ENCODE measurements around the gene CEP295NL.
A peak's percentile ranks its signal among the peaks of the same experiment; 100 is the strongest.
"Not testable (repeated sequence)": the region's sequence is repeated elsewhere in the genome, so short reads cannot be mapped to it uniquely, and the experiment has no call there.

Gene CEP295NL

DNA sequence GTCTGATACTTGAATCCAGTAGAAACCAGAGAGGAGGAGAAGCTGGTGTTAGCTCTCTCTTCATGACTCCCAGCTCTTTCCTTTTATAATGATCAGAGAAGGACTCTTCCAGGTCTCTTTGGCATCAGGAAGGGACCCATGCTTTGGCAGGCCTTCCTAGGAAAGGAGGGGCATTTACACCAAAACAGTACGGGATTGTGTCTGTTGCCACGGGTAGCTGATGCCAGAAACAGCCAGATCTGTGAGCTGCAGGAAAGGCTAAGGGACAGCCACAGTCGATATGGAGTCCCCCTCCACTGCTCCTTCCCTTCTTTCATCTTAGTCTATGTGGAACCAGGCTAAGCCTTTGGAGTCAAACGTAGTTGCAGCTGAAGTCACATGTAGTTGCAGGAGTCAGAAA lies 9.3 kb downstream of the CEP295NL start:
- H3K36me3 ChIP-seq (ENCODE audit: insufficient read depth, low read length) = no peaks in the 10 kb centered on the region

DNA sequence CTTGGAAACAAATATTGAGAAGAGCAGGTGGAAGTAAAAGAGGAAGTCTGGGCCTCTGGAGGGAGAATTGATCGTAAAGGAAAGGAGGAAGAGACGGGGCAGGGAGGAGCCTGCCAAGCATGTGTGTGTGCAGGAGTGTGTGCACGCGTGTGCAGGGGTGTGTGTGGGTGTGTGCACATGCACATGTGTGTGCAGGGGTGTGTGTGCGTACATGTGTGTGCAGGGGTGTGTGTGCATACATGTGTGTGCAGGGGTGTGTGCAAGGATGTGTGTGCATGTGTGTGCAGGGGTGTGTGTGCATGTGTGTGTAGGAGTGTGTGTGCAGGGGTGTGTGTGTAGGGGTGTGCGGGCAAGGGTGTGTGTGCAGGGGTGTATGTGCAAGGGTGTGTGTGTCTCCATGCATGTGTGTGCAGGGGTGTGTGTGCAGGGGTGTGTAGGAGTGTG lies 10.0 kb downstream of the CEP295NL start:
- Histone ChIP-seq H3K4me1 (ENCODE audit: control insufficient read depth, insufficient read depth, low read length, unreplicated experiment) (no peaks in the 10 kb centered on the region), H3K27ac (ENCODE audit: low read depth, low read length) (no peak overlapping the region), H2AFZ (ENCODE audit: low read length, unreplicated experiment) (no peak overlapping the region), H3K4me3 (ENCODE audit: low read depth, low read length) (no peak overlapping the region), H3K27me3 (ENCODE audit: insufficient read depth, low read length) (no peaks in the 10 kb centered on the region), H3K79me2 (ENCODE audit: control insufficient read depth, insufficient read depth, low read length, unreplicated experiment) (peaks cover 71% of the 10 kb centered on the region), H3K36me3 (ENCODE audit: insufficient read depth, low read length) (no peaks in the 10 kb centered on the region)

More for the DNA sequence above, 9.3 kb downstream of the CEP295NL start:
- Histone ChIP-seq H3K27ac (ENCODE audit: low read depth, low read length) (no peak overlapping the region), H3K27me3 (ENCODE audit: insufficient read depth, low read length) (no peaks in the 10 kb centered on the region), H2AFZ (ENCODE audit: low read length, unreplicated experiment) (no peak overlapping the region), H3K4me3 (ENCODE audit: low read depth, low read length) (no peak overlapping the region), H3K4me1 (ENCODE audit: control insufficient read depth, insufficient read depth, low read length, unreplicated experiment) (no peaks in the 10 kb centered on the region), H3K79me2 (ENCODE audit: control insufficient read depth, insufficient read depth, low read length, unreplicated experiment) (peaks cover 73% of the 10 kb centered on the region)

DNA sequence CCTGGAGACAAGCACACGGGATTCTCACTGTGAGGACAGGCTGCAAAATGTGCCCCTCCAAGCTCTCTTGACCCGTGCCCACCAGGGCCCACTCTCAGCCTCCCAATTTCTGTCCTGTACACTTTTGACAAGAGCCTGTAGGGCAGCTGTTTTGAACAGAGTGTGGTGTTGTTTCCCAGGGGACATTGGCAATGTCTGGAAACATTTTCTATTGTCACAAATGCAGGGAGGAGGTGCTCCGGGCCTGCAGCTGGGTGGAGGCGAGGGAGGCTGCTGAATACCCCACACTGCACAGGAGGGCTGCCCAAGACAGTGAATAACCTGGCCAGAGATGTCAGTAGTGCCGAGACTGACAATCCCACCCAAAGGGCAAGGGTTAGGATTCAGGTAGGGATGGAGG lies 10.5 kb downstream of the CEP295NL start:
- no peak overlapping the region for H2AFZ ChIP-seq (ENCODE audit: low read length, unreplicated experiment)
- H3K36me3 ChIP-seq (ENCODE audit: insufficient read depth, low read length) = no peaks in the 10 kb centered on the region
- peaks cover 69% of the 10 kb centered on the region for H3K79me2 ChIP-seq (ENCODE audit: control insufficient read depth, insufficient read depth, low read length, unreplicated experiment)
- no peak overlapping the region for H3K27ac ChIP-seq (ENCODE audit: low read depth, low read length)
- no peaks in the 10 kb centered on the region for H3K27me3 ChIP-seq (ENCODE audit: insufficient read depth, low read length)
- no peak overlapping the region for H3K4me3 ChIP-seq (ENCODE audit: low read depth, low read length)
- H3K4me1 ChIP-seq (ENCODE audit: control insufficient read depth, insufficient read depth, low read length, unreplicated experiment) = no peaks in the 10 kb centered on the region

DNA sequence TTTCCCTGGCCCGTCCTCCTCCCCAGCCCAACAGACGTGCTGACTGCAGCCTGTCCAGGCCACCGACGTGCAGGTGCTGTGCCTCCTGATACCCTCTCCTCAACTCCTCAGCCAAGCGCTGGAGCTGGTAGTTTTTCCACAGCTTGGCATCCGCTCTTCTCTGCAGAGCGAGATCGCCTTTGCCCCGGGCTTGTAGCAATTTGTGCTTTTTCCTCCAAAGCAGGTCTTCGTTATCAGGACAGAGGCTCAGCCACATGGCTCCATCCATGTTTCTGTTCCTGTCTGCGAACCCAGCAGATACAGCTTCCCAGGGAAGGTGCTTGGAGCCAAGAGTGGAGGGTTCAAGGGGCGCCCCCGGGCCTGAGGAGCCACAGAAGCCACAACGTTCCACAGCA lies 10.9 kb downstream of the CEP295NL start:
- no peaks in the 10 kb centered on the region for H3K36me3 ChIP-seq (ENCODE audit: insufficient read depth, low read length)
- no peaks in the 10 kb centered on the region for H3K4me1 ChIP-seq (ENCODE audit: control insufficient read depth, insufficient read depth, low read length, unreplicated experiment)
- H2AFZ ChIP-seq (ENCODE audit: low read length, unreplicated experiment) = no peak overlapping the region

DNA sequence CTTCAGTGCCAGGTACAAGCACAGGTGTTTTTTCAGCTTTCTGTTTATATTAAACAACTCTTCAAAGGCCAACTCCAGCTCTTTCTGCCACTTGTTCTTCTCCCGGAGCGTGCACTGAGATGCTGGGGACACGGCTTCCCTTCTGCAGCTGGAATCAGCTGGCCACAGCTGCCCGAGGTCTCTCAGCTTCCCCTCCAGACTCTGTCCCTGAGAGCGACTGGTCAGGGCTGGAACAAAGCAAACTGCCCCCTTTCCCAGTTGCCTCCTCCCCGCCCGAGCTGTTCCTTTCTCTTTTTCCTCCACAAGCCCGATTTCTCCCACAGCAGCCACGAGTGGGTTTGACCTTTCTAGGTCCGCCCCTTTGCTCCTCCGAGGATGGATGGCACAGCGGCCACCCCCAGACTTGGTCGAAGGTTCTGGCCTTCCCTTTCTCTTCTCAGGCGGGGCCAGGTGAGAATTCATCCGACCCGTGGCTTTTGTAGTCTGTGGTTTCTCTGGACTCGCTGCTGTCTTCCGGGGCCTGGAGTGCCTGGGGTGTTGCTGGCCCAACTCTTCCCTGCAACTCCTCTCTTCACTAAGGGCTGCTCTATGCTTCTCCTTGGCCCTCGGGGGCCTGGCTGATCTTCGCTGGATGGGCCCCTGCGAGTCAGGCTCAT lies 11.5 kb downstream of the CEP295NL start:
- no peak overlapping the region for H3K4me3 ChIP-seq (ENCODE audit: low read depth, low read length)
- H3K79me2 ChIP-seq (ENCODE audit: control insufficient read depth, insufficient read depth, low read length, unreplicated experiment) = peaks cover 66% of the 10 kb centered on the region
- no peaks in the 10 kb centered on the region for H3K27me3 ChIP-seq (ENCODE audit: insufficient read depth, low read length)
- H2AFZ ChIP-seq (ENCODE audit: low read length, unreplicated experiment) = no peak overlapping the region
- no peaks in the 10 kb centered on the region for H3K36me3 ChIP-seq (ENCODE audit: insufficient read depth, low read length)
- H3K4me1 ChIP-seq (ENCODE audit: control insufficient read depth, insufficient read depth, low read length, unreplicated experiment) = no peaks in the 10 kb centered on the region
- no peak overlapping the region for H3K27ac ChIP-seq (ENCODE audit: low read depth, low read length)

More for the DNA sequence above, 10.9 kb downstream of the CEP295NL start:
- no peak overlapping the region for H3K4me3 ChIP-seq (ENCODE audit: low read depth, low read length)
- H3K27me3 ChIP-seq (ENCODE audit: insufficient read depth, low read length) = no peaks in the 10 kb centered on the region
- peaks cover 66% of the 10 kb centered on the region for H3K79me2 ChIP-seq (ENCODE audit: control insufficient read depth, insufficient read depth, low read length, unreplicated experiment)
- H3K27ac ChIP-seq (ENCODE audit: low read depth, low read length) = no peak overlapping the region

DNA sequence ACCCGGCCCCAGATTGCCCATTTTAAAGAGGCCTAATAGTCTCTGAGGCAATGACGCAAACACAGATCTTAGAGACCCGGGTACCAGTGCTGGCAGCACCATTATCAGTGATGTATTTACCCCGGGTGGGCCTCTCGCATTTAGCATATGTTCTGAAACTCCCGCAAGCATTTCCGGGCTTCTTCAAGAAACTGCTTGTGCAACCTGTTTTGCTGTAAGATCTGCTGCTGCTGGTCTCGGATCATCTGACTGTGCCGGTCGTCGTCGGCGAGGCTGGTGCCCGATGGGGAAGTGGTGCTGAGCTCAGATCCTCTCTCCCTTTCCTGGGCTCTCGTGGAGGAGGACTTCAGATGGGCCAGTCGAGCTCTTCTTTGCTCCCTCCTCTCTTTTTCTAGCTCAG lies 12.5 kb downstream of the CEP295NL start:
- Histone ChIP-seq H2AFZ (ENCODE audit: low read length, unreplicated experiment) (no peak overlapping the region), H3K4me3 (ENCODE audit: low read depth, low read length) (no peak overlapping the region), H3K36me3 (ENCODE audit: insufficient read depth, low read length) (no peaks in the 10 kb centered on the region), H3K79me2 (ENCODE audit: control insufficient read depth, insufficient read depth, low read length, unreplicated experiment) (peaks cover 67% of the 10 kb centered on the region), H3K27me3 (ENCODE audit: insufficient read depth, low read length) (no peaks in the 10 kb centered on the region), H3K4me1 (ENCODE audit: control insufficient read depth, insufficient read depth, low read length, unreplicated experiment) (peaks cover 7% of the 10 kb centered on the region), H3K27ac (ENCODE audit: low read depth, low read length) (no peak overlapping the region)

DNA sequence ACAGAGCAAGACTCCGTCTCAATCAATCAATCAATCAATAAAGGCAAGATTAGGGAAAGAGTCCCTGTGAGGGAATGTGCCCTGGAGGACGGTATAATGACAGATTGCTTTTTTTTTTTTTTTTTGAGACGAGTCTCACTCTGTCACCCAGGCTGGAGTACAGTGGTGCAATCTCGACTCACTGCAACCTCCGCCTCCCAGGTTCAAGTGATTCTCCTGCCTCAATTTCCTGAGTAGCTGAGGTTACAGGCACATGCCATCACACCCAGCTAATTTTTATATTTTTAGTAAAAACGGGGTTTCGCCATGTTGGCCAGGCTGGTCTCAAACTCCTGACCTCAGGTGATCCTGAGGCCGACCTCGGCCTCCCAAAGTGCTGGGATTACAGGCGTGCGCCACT lies 12.9 kb downstream of the CEP295NL start:
- H3K27me3 ChIP-seq (ENCODE audit: insufficient read depth, low read length); H3K36me3 ChIP-seq (ENCODE audit: insufficient read depth, low read length); H3K27ac ChIP-seq (ENCODE audit: low read depth, low read length); H2AFZ ChIP-seq (ENCODE audit: low read length, unreplicated experiment); H3K4me3 ChIP-seq (ENCODE audit: low read depth, low read length): not testable (repeated sequence)
- H3K4me1 ChIP-seq (ENCODE audit: control insufficient read depth, insufficient read depth, low read length, unreplicated experiment) = peaks cover 11% of the 10 kb centered on the region
- peaks cover 68% of the 10 kb centered on the region for H3K79me2 ChIP-seq (ENCODE audit: control insufficient read depth, insufficient read depth, low read length, unreplicated experiment)

DNA sequence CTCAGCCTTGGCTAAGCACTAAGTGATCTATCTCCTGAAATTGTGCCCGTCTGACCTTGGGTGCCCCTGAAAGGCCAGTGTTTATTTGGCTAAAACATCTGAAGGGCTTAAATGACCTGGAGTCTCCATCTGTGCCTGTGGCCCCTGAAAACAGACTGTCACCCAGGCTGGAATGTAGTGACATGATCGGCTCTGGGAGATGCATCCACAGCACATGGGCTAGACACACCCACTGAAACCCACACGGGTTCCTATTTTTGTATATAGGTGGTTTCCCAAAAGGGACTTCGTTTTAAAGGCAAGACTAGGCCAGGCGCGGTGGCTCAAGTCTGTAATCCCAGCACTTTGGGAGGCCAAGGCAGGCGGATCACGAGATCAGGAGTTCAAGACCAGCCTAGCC lies 13.5 kb downstream of the CEP295NL start:
- Histone ChIP-seq H2AFZ (ENCODE audit: low read length, unreplicated experiment) (no peak overlapping the region), H3K36me3 (ENCODE audit: insufficient read depth, low read length) (no peaks in the 10 kb centered on the region), H3K4me1 (ENCODE audit: control insufficient read depth, insufficient read depth, low read length, unreplicated experiment) (peaks cover 17% of the 10 kb centered on the region), H3K27me3 (ENCODE audit: insufficient read depth, low read length) (no peaks in the 10 kb centered on the region), H3K27ac (ENCODE audit: low read depth, low read length) (no peak overlapping the region), H3K4me3 (ENCODE audit: low read depth, low read length) (no peak overlapping the region), H3K79me2 (ENCODE audit: control insufficient read depth, insufficient read depth, low read length, unreplicated experiment) (peaks cover 70% of the 10 kb centered on the region)

DNA sequence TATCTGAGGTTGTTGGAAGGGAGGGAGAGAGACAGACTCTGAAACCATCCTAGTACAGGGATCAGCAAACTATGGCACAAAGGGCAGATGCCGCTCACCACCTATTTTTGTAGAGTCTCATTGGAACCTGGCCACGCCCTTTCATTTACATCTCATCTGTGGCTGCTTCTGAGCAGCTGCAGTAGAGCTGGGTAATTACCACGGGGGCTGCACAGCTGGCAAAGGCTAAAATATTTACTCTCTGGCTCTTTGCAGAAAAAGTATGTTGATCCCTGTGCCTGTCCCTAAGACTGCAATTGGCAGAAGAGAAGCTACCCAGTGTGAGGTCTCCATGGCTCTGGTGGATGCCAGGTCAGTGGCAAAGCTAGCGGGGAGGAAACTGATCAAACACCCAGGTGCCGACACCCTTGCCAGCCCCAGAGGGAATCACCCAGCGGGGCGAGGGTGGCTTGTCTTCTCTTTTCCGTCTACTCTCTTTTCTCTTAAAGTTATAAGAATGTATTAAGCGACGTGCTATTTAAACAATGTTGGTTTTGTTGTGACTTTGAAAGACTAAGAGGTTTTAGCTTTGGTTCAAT lies 14.0 kb downstream of the CEP295NL start:
- Histone ChIP-seq H3K36me3 (ENCODE audit: insufficient read depth, low read length) (no peaks in the 10 kb centered on the region), H3K79me2 (ENCODE audit: control insufficient read depth, insufficient read depth, low read length, unreplicated experiment) (peaks cover 66% of the 10 kb centered on the region), H2AFZ (ENCODE audit: low read length, unreplicated experiment) (no peak overlapping the region), H3K27ac (ENCODE audit: low read depth, low read length) (no peak overlapping the region), H3K27me3 (ENCODE audit: insufficient read depth, low read length) (no peaks in the 10 kb centered on the region), H3K4me1 (ENCODE audit: control insufficient read depth, insufficient read depth, low read length, unreplicated experiment) (peaks cover 22% of the 10 kb centered on the region), H3K4me3 (ENCODE audit: low read depth, low read length) (no peak overlapping the region)

DNA sequence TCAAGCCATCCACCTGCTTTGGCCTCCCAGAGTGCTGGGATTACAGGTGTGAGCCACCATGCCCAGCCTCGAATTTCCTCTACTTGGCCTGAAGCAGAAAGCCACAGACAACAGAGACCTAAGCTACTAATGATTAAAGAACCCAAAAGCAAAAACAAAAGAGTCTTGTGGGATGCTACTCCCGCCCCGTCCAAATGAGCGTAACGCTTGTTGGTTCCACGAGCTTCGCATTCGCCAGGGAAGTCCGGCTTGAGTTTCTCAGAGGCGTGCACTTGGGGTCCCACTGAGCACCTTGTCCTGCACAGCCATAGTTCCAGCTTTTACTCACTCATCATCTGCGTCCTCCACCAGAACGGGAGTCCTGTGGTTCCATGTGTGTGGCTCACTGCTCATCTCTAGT lies 16.0 kb downstream of the CEP295NL start:
- Histone ChIP-seq H3K27me3 (ENCODE audit: insufficient read depth, low read length) (no peaks in the 10 kb centered on the region), H3K4me3 (ENCODE audit: low read depth, low read length) (no peak overlapping the region), H3K4me1 (ENCODE audit: control insufficient read depth, insufficient read depth, low read length, unreplicated experiment) (peaks cover 39% of the 10 kb centered on the region), H3K36me3 (ENCODE audit: insufficient read depth, low read length) (no peaks in the 10 kb centered on the region), H3K27ac (ENCODE audit: low read depth, low read length) (no peak overlapping the region), H3K79me2 (ENCODE audit: control insufficient read depth, insufficient read depth, low read length, unreplicated experiment) (peaks cover 50% of the 10 kb centered on the region), H2AFZ (ENCODE audit: low read length, unreplicated experiment) (no peak overlapping the region)

DNA sequence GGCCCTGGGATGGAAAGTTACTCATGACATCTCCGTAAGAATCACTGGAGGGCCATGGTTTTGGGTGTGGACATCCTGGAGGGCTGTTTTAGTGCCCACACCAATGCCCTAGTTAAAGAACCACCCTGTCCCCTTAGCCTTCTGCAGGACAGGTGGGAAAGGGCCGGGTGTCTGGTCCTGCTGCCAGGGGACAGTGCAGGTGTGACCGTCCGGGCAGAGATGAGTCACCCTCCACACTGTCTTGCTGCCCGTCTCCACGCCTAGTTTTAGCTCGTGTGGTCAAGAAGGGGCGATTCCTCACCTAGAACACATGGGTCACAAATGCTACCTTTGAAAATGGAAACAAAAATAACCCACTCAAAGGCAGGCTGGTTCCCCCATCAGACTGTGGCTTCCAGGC lies 17.0 kb downstream of the CEP295NL start:
- Histone ChIP-seq H3K36me3 (ENCODE audit: insufficient read depth, low read length) (no peaks in the 10 kb centered on the region), H2AFZ (ENCODE audit: low read length, unreplicated experiment) (no peak overlapping the region), H3K4me3 (ENCODE audit: low read depth, low read length) (no peak overlapping the region), H3K79me2 (ENCODE audit: control insufficient read depth, insufficient read depth, low read length, unreplicated experiment) (peaks cover 55% of the 10 kb centered on the region), H3K4me1 (ENCODE audit: control insufficient read depth, insufficient read depth, low read length, unreplicated experiment) (peaks cover 39% of the 10 kb centered on the region), H3K27ac (ENCODE audit: low read depth, low read length) (0 out of 2 replicates have a peak overlapping the region, but pooled peaks have one; percentile 93), H3K27me3 (ENCODE audit: insufficient read depth, low read length) (no peaks in the 10 kb centered on the region)
